HG02970 (cell line): Measurements from ENCODE around the gene RAVER1.

Experiments used
- ATAC-seq: cut with Tn5 transposase; IDR thresholded peaks from one replicate; pipeline ENCODE4 v1.9.1; 2021; ENCODE audit warnings: mild to moderate bottlenecking, moderate library complexity, moderate number of reproducible peaks; ENCODE audit not compliant: unreplicated experiment, low FRiP score

RAVER1 gene

GRCh38 chr19:10318807-10319682, 14.3 kb downstream of the RAVER1 start:
- no peak for ATAC-seq

DNA sequence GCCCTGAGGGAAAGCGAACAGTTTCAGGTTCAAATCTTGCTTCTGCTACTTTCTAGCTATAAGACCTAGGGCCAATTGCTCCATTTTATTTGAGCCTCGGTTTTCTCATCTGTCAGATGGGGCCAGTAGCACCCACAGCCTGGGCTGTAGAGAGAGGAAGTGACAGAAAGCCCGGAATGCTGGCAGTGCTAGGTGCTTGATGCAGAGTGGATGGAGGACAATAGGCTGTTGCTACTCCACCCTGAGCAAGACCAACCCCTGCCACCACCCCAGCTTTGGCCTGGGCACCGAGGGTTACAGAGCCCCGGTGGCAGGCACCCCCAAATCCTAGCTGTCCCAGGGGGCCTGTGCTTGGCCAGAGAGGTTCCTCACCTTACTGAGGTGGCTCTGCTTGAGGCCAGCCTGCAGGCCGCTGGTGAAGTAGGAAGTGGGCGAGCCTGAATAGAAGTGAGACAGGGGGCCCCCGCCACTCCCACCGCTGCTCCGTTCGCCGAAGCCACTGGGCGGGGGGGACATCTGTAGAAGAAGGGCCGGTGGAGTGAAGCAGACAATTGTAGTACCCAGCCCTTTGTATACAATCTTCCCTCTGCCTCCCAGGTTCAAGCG, 15.4 kb downstream of the RAVER1 start:
- no peak for ATAC-seq

DNA sequence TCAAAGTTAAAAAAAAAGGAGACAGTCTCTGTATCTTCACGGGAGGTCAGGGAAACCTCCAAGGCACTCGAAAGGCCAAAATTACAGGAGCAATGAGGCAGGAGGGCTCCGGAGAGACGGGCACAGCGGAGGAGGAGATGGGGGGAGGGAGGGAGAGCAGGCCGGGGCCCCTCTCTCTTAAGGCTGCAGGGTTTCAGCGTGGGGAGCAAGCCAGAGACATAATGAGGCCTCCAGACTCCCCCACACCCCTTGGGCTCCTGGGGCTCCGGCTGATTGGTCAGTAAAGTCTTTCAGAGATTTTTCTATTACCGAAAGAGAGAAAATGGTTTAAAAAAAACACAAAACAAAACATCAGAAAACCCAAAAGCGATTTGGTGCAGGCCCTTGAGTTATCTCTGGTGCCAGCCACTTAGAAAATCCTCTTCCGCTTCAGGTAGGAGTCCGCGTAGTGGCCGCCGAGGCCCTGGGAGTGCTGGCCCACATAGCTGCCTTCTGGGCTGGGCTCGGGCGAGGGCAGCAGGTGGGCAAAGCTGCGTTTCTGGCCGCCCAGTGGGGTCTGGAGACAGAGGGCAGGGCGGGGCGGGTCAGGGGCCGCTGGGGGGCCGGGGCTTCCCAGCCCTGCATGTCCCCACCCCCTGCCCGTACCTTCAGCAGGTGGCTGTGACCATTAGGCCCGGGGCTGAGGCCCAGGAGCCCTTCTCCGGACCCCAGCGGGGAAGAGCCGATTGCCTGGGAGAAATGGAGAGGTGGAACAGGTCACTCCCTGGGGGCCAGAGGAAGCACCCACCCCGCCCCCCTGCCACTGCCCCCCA, 16.1 kb downstream of the RAVER1 start:
- no peak for ATAC-seq

DNA sequence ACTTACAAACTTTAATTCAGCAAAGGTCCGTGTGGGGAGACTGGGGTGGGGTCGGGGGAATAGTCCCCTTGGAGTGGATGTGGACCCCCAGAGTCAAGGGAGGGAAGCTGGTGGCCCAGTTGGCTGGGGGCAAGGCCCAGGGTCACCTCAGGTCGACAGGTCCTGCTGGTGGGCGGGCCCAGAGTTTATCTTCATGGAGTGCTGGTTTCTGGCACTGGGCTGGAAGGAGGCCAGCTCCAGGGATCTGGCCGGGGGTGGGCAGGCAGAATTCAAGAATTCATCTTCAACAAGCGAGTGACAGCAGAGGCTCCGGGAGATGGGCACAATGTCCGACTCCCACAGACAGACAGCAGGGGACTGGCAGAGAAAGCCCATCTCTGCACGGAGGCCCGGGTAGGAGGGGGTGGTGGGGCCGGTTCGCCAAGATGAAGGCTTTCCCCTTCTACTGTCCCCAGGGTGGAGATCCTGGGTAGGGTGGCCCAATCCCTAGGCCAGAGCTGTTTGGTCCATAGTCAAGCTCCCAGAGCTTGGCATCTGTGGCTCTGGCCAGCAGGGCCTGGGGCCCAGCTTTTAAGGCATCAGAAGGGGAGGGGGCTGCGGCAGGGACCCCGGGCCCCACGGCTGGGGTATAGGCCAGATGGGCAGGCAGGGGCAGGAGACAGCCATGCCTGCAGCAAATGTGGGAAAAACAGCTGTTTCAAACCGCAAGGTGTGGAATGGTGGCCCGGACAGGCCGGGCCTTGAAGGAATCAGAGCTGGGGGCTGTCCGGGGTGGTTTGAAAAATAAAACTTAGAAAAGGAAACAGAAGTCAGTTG, 16.9 kb downstream of the RAVER1 start:
- ATAC-seq, result no peak

DNA sequence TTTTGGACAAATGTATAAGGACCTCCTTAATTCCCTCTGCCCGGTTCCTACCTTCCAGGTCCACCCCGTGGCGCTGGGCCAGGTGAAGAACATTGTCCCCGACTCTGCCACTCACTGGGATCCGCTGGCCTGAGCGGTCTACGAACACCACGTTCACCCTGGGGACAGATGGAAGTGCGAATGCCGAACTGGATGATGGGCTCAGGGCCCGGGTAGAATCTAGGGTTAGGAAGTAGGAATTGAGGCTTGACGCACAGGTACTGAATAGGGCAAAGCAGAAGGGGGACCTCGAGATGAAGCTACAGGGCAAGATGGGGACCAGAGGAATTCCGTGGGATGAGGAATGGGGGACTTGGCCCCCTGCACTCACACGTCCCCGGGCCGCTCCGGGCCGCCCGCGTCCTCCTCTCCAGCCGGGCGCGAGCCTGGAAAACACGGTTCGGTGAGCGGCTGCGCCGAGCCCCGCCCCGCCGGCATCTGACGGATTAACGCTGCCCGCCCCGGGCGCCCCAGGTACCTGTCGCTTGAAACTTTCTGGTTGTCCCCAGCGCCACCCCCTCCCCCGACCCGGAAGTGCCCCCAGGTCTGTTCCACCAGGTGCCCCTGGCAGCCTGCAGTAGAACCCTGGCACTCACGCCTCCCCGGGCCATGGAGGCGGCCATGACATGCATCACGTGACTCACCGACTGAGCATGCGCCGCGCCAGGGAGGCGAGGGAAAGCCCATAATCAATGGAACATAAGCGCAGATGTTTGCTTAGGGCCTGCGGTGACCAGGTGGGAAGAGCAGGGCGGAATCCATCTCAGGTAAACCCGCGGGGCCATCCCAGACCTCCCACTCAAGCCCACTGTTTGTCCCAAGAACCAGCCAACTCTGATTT, 17.8 kb downstream of the RAVER1 start, which contains the start of gene FDX2:
FDX2 (minus strand) TSS at position 681 of the 880 bp plus-strand sequence; CDS start at position 662, 19 bp downstream.
- peak; percentile 81 for ATAC-seq

DNA sequence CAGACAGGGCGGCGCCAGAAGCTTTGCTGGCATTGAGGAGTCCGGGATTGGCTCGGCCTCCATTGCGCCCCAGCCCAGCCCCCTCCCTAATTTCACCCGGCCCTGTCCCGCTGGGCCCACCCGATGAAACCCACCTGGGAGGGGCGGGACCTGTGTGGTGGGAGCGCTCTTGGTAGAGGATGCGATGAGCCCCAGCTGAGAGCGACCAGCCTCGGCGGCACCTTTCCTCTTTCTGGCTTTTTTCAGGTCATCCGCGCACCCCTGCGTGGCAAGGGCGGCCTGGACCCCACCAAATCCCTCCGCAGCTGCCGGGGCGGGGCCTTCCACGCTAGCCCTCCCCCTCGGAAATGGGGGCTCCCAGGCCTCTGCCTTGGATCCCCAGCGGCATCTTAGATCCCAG, 23.9 kb downstream of the RAVER1 start, which contains the start of gene ZGLP1:
ZGLP1 (minus strand) TSS at position 393 of the 400 bp plus-strand sequence.
- no peak for ATAC-seq

- no peak for ATAC-seq
Observed at GRCh38 chr19:10306327-10306726, 27.0 kb downstream of the RAVER1 start.

DNA sequence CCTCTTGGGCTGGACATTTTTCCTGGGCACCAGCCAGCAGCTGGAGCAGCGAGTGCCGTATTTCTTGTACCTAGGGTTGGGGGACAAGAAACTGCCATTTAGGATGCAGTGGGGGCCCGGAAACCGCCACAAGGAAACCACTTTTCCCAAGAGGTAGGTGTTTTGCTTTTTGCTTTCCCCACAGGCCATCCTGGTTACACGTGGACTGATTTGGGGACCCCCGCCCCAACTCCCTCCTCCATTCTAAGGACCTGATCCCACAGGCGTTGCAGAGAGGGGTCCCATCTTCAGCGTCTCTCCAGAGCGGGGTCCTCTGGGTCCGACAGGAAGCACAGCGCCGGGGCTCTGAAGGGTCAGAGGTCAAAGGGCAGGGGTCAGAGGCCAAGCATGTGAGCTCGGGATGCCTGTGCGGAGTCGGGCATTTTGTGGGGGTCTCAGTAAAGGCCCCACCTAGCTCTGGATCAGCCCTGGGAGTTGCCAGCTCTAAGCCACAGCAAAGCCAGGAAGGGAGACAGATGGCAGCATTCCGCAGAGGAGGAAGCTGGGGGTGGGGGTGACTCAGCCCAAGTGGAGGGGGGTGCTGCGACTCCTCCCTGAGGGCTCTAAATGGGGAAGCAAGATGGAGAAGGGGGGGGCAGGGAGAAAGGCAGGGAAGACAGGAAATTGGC, 28.1 kb downstream of the RAVER1 start:
- ATAC-seq, result no peak

GRCh38 chr19:10299545-10300458, 33.5 kb downstream of the RAVER1 start:
- no peak for ATAC-seq

GRCh38 chr19:10295847-10296591, 37.3 kb downstream of the RAVER1 start:
- ATAC-seq, result no peak

- ATAC-seq, result no peak
Observed at GRCh38 chr19:10295305-10295846, 38.0 kb downstream of the RAVER1 start.

DNA sequence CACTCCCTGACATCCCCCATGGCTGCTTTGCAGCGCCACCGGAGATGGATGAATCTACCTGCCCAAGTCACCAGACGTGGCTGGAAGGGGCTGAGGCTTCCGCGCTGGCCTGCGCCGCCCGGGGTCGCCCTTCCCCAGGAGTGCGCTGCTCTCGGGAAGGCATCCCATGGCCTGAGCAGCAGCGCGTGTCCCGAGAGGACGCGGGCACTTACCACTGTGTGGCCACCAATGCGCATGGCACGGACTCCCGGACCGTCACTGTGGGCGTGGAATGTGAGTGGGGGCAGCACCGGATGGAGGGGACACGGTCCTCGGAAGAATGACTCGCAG, 39.0 kb downstream of the RAVER1 start:
- ATAC-seq, result no peak

DNA sequence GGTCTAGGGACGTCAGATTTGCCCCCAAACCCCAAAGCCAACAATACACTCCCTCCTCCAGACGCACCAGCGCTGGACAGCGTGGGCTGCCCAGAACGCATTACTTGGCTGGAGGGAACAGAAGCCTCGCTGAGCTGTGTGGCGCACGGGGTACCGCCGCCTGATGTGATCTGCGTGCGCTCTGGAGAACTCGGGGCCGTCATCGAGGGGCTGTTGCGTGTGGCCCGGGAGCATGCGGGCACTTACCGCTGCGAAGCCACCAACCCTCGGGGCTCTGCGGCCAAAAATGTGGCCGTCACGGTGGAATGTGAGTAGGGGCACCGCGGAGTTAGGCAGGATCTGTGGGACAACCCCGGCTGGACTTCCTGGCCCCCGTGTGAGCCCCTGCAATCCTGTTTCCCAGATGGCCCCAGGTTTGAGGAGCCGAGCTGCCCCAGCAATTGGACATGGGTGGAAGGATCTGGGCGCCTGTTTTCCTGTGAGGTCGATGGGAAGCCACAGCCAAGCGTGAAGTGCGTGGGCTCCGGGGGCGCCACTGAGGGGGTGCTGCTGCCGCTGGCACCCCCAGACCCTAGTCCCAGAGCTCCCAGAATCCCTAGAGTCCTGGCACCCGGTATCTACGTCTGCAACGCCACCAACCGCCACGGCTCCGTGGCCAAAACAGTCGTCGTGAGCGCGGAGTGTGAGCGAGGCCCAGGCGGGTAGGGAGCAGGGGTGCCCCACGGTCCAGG, 39.5 kb downstream of the RAVER1 start:
- no peak for ATAC-seq

- no peak for ATAC-seq
Observed at GRCh38 chr19:10292789-10293636, 40.3 kb downstream of the RAVER1 start.

DNA sequence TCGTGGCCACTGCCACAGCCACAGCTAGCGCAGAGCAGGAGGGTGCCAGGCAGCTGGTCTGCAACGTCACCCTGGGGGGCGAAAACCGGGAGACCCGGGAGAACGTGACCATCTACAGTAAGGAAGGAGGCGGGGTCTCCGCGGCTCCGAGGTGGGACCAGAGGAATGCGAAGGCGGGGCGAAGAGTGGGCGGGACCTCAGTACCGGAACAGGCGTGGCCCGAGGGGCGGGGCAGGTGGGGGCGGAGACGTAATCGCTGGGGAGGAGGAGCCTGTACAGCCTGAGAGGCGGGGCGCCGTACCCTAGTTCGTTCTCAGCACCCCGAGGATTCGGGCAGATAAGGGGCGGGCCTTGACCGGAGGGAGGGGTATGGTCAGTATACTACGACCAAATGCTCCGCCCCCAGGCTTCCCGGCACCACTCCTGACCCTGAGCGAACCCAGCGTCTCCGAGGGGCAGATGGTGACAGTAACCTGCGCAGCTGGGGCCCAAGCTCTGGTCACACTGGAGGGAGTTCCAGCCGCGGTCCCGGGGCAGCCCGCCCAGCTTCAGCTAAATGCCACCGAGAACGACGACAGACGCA, 41.0 kb downstream of the RAVER1 start:
- ATAC-seq, result no peak
